SK-N-SH treated with all-trans-retinoic acid at 6 μM for 48 hours (cell line): Measurements from ENCODE around the gene PATE1.
"Not testable (repeated sequence)": the region's sequence is repeated elsewhere in the genome, so short reads cannot be mapped to it uniquely, and the experiment has no call there.

ENCODE experiments used
- ATAC-seq: fragments of 200-7000 bp; cut with Tn5 transposase; 3 replicates; pipeline ENCODE4 v1.9.1; 2020; ENCODE audit warnings: mild to moderate bottlenecking, moderate library complexity
- ARNTL ChIP-seq: fragments of 450-650 bp; formaldehyde crosslinking; IDR thresholded peaks from 2 replicates; pipeline ENCODE4 v1.5.0; 2020; ENCODE audit warnings: low read depth, mild to moderate bottlenecking, moderate library complexity, borderline replicate concordance
- CREB5 ChIP-seq: fragments of 250-450 bp; sonication (Bioruptor Pico); IDR thresholded peaks from 2 replicates; pipeline ENCODE4 v1.5.1; 2020; ENCODE audit warnings: low read depth, mild to moderate bottlenecking, moderate library complexity
- CSDC2 ChIP-seq: fragments of 250-450 bp; sonication (Bioruptor Pico); IDR thresholded peaks from 2 replicates; pipeline ENCODE4 v1.5.0; 2020; ENCODE audit warnings: mild to moderate bottlenecking, moderate library complexity
- CSRNP3 ChIP-seq: fragments of 250-450 bp; sonication (Bioruptor Pico); IDR thresholded peaks from 2 replicates; pipeline ENCODE4 v1.5.1; 2021; ENCODE audit warnings: mild to moderate bottlenecking, moderate library complexity
- ESRRG ChIP-seq: fragments of 250-450 bp; sonication (Bioruptor Pico); IDR thresholded peaks from 2 replicates; pipeline ENCODE4 v1.6.1; 2021; ENCODE audit warnings: mild to moderate bottlenecking
- POU6F1 ChIP-seq: fragments of 250-450 bp; sonication (Bioruptor Pico); IDR thresholded peaks from 2 replicates; pipeline ENCODE4 v1.8.0; 2021; ENCODE audit warnings: low read depth, mild to moderate bottlenecking, moderate library complexity, borderline replicate concordance
- RARB ChIP-seq: fragments of 250-450 bp; sonication (Bioruptor Pico); IDR thresholded peaks from 2 replicates; pipeline ENCODE4 v1.8.0; 2021; ENCODE audit warnings: mild to moderate bottlenecking, moderate library complexity
- SNAI2 ChIP-seq: fragments of 250-450 bp; sonication (Bioruptor Pico); IDR thresholded peaks from 2 replicates; pipeline ENCODE4 v1.5.0; 2020; ENCODE audit warnings: mild to moderate bottlenecking, moderate library complexity
- TCF4 ChIP-seq: fragments of 250-450 bp; sonication (Bioruptor Pico); IDR thresholded peaks from 2 replicates; pipeline ENCODE4 v1.8.0; 2021; ENCODE audit warnings: mild to moderate bottlenecking, moderate library complexity, borderline replicate concordance
- TOX ChIP-seq: fragments of 250-450 bp; sonication (Bioruptor Pico); IDR thresholded peaks from 2 replicates; pipeline ENCODE4 v1.8.0; 2021; ENCODE audit warnings: mild to moderate bottlenecking, moderate library complexity, borderline replicate concordance
- ZC3H10 ChIP-seq: fragments of 250-450 bp; sonication (Bioruptor Pico); IDR thresholded peaks from 2 replicates; pipeline ENCODE4 v1.5.1; 2021; ENCODE audit warnings: mild to moderate bottlenecking, moderate library complexity
- ZNF565 ChIP-seq: fragments of 450-650 bp; formaldehyde crosslinking; conservative IDR thresholded peaks from 2 replicates; pipeline ENCODE4 v1.5.0; 2020; ENCODE audit warnings: low read depth, mild to moderate bottlenecking, moderate library complexity
- ZNF70 ChIP-seq: fragments of 450-650 bp; formaldehyde crosslinking; IDR thresholded peaks from 2 replicates; pipeline ENCODE4 v1.5.0; 2020; ENCODE audit warnings: mild to moderate bottlenecking, moderate library complexity
- ZNF8 ChIP-seq: fragments of 450-650 bp; formaldehyde crosslinking; IDR thresholded peaks from 2 replicates; pipeline ENCODE4 v1.5.0; 2020; ENCODE audit warnings: mild to moderate bottlenecking, moderate library complexity
- TF ChIP-seq, protein P1 (sequence below): fragments of 250-450 bp; sonication (Bioruptor Pico); IDR thresholded peaks from 2 replicates; pipeline ENCODE4 v1.5.0; 2020; ENCODE audit warnings: mild to moderate bottlenecking, moderate library complexity

PATE1 gene

DNA sequence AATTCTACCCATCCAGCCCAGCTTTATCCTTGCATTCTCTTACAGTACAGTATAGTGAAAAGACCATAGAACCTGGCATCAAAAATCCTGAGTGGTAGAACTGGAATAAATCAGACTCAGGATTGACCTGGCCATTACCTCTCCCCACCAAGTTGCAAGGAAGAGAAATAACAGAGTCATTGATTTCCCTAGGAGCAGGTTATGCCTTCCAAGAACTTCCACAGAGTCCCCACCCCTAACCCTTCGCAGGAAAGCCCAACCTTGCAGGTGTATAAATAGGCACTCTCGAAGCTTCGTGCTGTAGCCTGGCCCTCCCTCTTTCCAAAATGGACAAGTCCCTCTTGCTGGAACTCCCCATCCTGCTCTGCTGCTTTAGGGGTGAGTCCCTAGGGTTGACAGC, at the start of gene PATE1:
PATE1 (plus strand) TSS at position 301 of the 400 bp plus-strand sequence; CDS start at position 327, 26 bp downstream.
- ATAC-seq = no peak
- TF ChIP-seq ZNF70 (CRISPR knock-in tag) = no peak
- TF ChIP-seq ZNF565 (CRISPR knock-in tag) = no peak
- TF ChIP-seq, protein P1, sequence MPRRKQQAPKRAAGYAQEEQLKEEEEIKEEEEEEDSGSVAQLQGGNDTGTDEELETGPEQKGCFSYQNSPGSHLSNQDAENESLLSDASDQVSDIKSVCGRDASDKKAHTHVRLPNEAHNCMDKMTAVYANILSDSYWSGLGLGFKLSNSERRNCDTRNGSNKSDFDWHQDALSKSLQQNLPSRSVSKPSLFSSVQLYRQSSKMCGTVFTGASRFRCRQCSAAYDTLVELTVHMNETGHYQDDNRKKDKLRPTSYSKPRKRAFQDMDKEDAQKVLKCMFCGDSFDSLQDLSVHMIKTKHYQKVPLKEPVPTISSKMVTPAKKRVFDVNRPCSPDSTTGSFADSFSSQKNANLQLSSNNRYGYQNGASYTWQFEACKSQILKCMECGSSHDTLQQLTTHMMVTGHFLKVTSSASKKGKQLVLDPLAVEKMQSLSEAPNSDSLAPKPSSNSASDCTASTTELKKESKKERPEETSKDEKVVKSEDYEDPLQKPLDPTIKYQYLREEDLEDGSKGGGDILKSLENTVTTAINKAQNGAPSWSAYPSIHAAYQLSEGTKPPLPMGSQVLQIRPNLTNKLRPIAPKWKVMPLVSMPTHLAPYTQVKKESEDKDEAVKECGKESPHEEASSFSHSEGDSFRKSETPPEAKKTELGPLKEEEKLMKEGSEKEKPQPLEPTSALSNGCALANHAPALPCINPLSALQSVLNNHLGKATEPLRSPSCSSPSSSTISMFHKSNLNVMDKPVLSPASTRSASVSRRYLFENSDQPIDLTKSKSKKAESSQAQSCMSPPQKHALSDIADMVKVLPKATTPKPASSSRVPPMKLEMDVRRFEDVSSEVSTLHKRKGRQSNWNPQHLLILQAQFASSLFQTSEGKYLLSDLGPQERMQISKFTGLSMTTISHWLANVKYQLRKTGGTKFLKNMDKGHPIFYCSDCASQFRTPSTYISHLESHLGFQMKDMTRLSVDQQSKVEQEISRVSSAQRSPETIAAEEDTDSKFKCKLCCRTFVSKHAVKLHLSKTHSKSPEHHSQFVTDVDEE (CRISPR knock-in tag) = no peak

- no peak for TF ChIP-seq ZNF8 (CRISPR knock-in tag)
- no peak for TF ChIP-seq ARNTL
- TF ChIP-seq CREB5 (CRISPR knock-in tag) = no peak
- TF ChIP-seq CSRNP3 = no peak
- no peak for TF ChIP-seq TOX
- TF ChIP-seq RARB (CRISPR knock-in tag) = no peak
- ATAC-seq = no peak
Measured at GRCh38 chr11:125701018-125701610, 45.0 kb upstream of the PATE1 start.

- TF ChIP-seq SNAI2 (no peak), POU6F1 (CRISPR knock-in tag) (no peak), CSRNP3 (no peak), ZNF565 (CRISPR knock-in tag) (no peak)
- ATAC-seq = no peak
Measured at GRCh38 chr11:125701858-125702621, 44.0 kb upstream of the PATE1 start.

GRCh38 chr11:125704686-125705085, 41.4 kb upstream of the PATE1 start:
- ATAC-seq = not testable (repeated sequence)

DNA sequence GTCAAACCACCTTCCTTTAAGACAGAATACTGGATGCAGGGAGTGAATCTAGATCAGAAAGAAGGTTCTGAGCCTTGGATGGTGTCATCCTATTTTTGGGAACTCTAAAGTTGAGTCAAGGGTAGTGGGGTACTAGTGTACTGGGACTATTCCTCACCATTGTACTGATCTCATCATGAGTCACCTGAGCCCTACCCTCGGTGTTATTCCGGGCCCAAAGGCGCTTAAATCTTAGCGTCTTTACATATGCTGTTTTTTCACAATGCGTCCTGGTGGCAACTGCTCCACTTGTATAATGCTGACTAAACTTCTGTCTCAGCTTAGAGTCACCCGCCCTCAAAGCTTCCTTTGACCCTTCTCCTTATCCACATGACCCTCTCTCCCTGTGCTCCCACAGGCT, 25.3 kb upstream of the PATE1 start:
- ATAC-seq = no peak
- no peak for TF ChIP-seq ESRRG
- no peak for TF ChIP-seq TCF4 (CRISPR knock-in tag)
- TF ChIP-seq ZC3H10 = no peak
- no peak for TF ChIP-seq CSDC2
- no peak for TF ChIP-seq TOX
- TF ChIP-seq, protein P1 (CRISPR knock-in tag) = no peak
